HL-60 (cell line): ENCODE measurements around the gene ARHGEF17.

ENCODE experiments used
- GABPA ChIP-seq: IDR thresholded peaks from 2 replicates; pipeline ENCODE4 v1.6.1; 2012; ENCODE audit warnings: low read depth
- POLR2AphosphoS5 ChIP-seq: IDR thresholded peaks from 2 replicates; pipeline ENCODE4 v1.6.1; 2012; ENCODE audit warnings: low read depth
- TF ChIP-seq, protein P1 (sequence below): IDR thresholded peaks from one replicate; pipeline ENCODE4 v1.5.1; 2011; ENCODE audit warnings: low read length, control low read depth, inconsistent platforms; ENCODE audit not compliant: insufficient read depth
- TF ChIP-seq, protein P2 (sequence below): IDR thresholded peaks from 2 replicates; pipeline ENCODE4 v1.6.1; 2012; ENCODE audit warnings: low read depth; ENCODE audit not compliant: insufficient replicate concordance

DNA sequence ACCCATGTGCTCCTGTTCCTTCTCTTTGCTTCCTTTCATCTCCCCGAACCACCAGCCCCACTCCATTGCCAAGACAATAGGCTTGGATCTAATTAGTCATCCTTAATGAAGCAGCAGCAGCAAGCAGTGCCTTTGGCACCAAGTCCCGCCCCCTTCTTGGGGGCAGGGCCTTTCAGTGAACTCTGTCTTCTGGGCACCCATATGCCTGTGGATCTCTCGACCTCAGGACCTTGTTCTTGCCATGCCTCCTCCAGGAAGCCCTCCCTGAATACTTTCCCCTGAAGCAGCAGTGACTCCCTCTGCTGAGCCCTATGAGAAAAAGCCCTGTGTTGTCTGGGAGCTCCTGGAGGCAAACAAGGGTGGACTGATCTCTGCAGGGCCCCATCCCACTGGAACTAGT, 32.1 kb downstream of the ARHGEF17 start:
- TF ChIP-seq, protein P1, sequence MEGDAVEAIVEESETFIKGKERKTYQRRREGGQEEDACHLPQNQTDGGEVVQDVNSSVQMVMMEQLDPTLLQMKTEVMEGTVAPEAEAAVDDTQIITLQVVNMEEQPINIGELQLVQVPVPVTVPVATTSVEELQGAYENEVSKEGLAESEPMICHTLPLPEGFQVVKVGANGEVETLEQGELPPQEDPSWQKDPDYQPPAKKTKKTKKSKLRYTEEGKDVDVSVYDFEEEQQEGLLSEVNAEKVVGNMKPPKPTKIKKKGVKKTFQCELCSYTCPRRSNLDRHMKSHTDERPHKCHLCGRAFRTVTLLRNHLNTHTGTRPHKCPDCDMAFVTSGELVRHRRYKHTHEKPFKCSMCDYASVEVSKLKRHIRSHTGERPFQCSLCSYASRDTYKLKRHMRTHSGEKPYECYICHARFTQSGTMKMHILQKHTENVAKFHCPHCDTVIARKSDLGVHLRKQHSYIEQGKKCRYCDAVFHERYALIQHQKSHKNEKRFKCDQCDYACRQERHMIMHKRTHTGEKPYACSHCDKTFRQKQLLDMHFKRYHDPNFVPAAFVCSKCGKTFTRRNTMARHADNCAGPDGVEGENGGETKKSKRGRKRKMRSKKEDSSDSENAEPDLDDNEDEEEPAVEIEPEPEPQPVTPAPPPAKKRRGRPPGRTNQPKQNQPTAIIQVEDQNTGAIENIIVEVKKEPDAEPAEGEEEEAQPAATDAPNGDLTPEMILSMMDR = no peak
- no peak for TF ChIP-seq POLR2AphosphoS5
- TF ChIP-seq, protein P2, sequence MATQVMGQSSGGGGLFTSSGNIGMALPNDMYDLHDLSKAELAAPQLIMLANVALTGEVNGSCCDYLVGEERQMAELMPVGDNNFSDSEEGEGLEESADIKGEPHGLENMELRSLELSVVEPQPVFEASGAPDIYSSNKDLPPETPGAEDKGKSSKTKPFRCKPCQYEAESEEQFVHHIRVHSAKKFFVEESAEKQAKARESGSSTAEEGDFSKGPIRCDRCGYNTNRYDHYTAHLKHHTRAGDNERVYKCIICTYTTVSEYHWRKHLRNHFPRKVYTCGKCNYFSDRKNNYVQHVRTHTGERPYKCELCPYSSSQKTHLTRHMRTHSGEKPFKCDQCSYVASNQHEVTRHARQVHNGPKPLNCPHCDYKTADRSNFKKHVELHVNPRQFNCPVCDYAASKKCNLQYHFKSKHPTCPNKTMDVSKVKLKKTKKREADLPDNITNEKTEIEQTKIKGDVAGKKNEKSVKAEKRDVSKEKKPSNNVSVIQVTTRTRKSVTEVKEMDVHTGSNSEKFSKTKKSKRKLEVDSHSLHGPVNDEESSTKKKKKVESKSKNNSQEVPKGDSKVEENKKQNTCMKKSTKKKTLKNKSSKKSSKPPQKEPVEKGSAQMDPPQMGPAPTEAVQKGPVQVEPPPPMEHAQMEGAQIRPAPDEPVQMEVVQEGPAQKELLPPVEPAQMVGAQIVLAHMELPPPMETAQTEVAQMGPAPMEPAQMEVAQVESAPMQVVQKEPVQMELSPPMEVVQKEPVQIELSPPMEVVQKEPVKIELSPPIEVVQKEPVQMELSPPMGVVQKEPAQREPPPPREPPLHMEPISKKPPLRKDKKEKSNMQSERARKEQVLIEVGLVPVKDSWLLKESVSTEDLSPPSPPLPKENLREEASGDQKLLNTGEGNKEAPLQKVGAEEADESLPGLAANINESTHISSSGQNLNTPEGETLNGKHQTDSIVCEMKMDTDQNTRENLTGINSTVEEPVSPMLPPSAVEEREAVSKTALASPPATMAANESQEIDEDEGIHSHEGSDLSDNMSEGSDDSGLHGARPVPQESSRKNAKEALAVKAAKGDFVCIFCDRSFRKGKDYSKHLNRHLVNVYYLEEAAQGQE = no peak
- no peak for TF ChIP-seq GABPA
